Stomach (tissue), 9 donors: ENCODE results near the gene GIMAP2. TPM values are rescaled to one million over a fixed set of nuclear protein-coding genes. Genes with fewer than 3 reads are reported as not detected.

ENCODE experiments used
- DNase-seq, 2 donors: peaks; one replicate each; pipeline versions ENCODE4 v3.0.0 to v3.0.0-alpha.2; 2013 to 2019
- H3K27ac ChIP-seq, 5 donors: fragments of 200-600 bp in 4 of 5; sonication (generic) in 4 of 5; one replicate each; pipeline ENCODE4 v1.5.1; 2013 to 2019; ENCODE audit warnings: mild to moderate bottlenecking in 1 of 5, moderate library complexity in 1 of 5
- H3K27me3 ChIP-seq, 3 donors: fragments of 200-600 bp; sonication (generic); one replicate each; pipeline ENCODE4 v1.5.1; 2017 to 2019; ENCODE audit warnings: mixed run types in 1 of 3
- H3K36me3 ChIP-seq, 4 donors: fragments of 200-600 bp; sonication (generic); 1 replicate in 3 of 4; 2 replicates in 1 of 4; pipeline ENCODE4 v1.5.1; 2016 to 2019
- H3K4me1 ChIP-seq, 4 donors: fragments of 200-600 bp; sonication (generic); one replicate each; pipeline ENCODE4 v1.5.1; 2016 to 2019
- H3K4me3 ChIP-seq, 4 donors: fragments of 200-600 bp; sonication (generic) in 3 of 4; one replicate each; pipeline ENCODE4 v1.5.1; 2016 to 2019; ENCODE audit warnings: mild to moderate bottlenecking in 1 of 4
- H3K9me3 ChIP-seq, 4 donors: fragments of 200-600 bp; sonication (generic); one replicate each; pipeline ENCODE4 v1.5.1; 2016 to 2019
- EP300 ChIP-seq: sonication (generic); formaldehyde crosslinking; IDR thresholded peaks from one replicate; pipeline ENCODE4 v1.6.1; 2017; ENCODE audit warnings: antibody characterized with exemption
- POLR2A ChIP-seq, 4 donors: fragments of 450-650 bp; IDR thresholded peaks; one replicate each; pipeline ENCODE4 v1.6.1; 2016; ENCODE audit warnings: antibody characterized with exemption in 4 of 4, control low read depth in 2 of 4, mild to moderate bottlenecking in 1 of 4, moderate library complexity in 1 of 4
- POLR2AphosphoS5 ChIP-seq, 3 donors: sonication (generic); formaldehyde crosslinking; IDR thresholded peaks; one replicate each; pipeline ENCODE4 v1.6.1; 2016; ENCODE audit warnings: antibody characterized with exemption in 3 of 3
- WGBS, 5 donors: extraction: QIAGEN DNeasy Blood & Tissue Kit in 3 of 5; methylation state at CpG; one replicate each; pipeline versions ENCODE4 v1.1.5 to v1.1.7; 2013 to 2018; 5-methylcytosine and 5-hydroxymethylcytosine counted together
- intact Hi-C: fragments of 100-400 bp; cut with DNase I; formaldehyde crosslinking; loops from one replicate; pipeline ENCODE4 v1.15.1; 2023; ENCODE audit warnings: low total_unique reads
- polyA plus RNA-seq, 3 donors: library from polyadenylated mRNA; stranded (reverse); fragments of 200-250 nt; gene quantifications; one replicate each; pipeline ENCODE4 v1.2.3, GENCODE V29; 2013
- total RNA-seq, 5 donors: library from RNA; depleted of rRNA; stranded (reverse); fragments of >200 nt; gene quantifications; one replicate each; pipeline versions ENCODE4 v1.1.0 to v1.2.3, GENCODE V29; 2014 to 2016
- TF ChIP-seq, protein P1 (sequence below), 7 experiments: fragments of 450-650 bp in 4 of 7; fragments of 200-600 bp in 3 of 7; sonication (generic) in 3 of 7; IDR thresholded peaks; one replicate each; pipeline ENCODE4 v1.5.1; 2016 to 2019; ENCODE audit warnings: antibody characterized with exemption in 7 of 7, control low read depth in 2 of 7, mild to moderate bottlenecking in 1 of 7
- donor health status: healthy with polysubstance abuse.
- donor health status: Bipolar disorder and iron deficiency.
- donor health status: healthy.

The GIMAP2 gene
- total and polyA plus RNA-seq, 8 donors = 0.58 to 8.3 (median 4.4) TPM; not detected in 1

DNA sequence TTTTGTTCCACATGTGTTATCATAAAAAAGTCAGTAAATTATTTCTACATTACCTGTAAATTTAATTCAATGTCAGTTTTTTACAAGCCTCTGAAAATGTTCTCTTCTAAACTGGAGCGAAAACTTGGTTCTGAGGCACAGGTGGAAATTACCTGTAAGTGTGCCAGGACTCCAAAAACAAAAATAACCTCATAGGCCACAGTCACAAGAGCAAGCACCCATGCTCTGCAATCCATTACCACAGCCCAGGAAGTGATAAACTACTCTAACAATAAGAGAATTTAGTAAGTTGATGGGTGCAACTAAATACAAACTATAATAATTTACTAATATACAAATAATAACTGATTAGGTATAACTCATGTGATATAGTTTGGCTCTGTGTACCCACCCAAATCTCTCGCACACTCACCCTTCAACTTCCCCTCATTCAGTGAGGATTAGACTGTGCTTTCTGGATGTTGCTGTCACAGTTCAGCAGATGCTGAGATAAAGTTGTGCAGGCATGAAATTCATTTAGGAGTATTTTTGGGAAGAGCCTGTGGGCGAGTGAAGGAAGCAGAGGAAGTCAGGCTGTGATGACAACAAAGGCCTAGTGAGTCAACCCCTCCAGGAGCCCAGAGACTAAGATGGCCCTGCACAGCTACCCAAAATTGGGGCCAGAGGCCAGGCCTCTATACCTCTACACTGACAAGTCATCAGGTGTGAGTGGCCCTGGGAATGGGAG is 37.0 kb upstream of the GIMAP2 start:
- DNase-seq = no peak
- TF ChIP-seq EP300 (no peak), POLR2AphosphoS5 (IDR thresholded peaks at IDR 0.05) (no peak), POLR2A (IDR thresholded peaks at IDR 0.05) (no peak)
- TF ChIP-seq, protein P1, sequence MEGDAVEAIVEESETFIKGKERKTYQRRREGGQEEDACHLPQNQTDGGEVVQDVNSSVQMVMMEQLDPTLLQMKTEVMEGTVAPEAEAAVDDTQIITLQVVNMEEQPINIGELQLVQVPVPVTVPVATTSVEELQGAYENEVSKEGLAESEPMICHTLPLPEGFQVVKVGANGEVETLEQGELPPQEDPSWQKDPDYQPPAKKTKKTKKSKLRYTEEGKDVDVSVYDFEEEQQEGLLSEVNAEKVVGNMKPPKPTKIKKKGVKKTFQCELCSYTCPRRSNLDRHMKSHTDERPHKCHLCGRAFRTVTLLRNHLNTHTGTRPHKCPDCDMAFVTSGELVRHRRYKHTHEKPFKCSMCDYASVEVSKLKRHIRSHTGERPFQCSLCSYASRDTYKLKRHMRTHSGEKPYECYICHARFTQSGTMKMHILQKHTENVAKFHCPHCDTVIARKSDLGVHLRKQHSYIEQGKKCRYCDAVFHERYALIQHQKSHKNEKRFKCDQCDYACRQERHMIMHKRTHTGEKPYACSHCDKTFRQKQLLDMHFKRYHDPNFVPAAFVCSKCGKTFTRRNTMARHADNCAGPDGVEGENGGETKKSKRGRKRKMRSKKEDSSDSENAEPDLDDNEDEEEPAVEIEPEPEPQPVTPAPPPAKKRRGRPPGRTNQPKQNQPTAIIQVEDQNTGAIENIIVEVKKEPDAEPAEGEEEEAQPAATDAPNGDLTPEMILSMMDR (IDR thresholded peaks at IDR 0.05) = no peak
- 55 to 76% (median 72%) methylated on average over 3 of the region's 3 CpGs for WGBS, 5 donors
- H3K9me3 ChIP-seq = no peaks in the 10 kb centered on the region
- H3K4me1 ChIP-seq = no peaks in the 10 kb centered on the region
- no peaks in the 10 kb centered on the region for H3K27me3 ChIP-seq
- no peaks in the 10 kb centered on the region for H3K36me3 ChIP-seq
- H3K4me3 ChIP-seq = no peak overlapping the region
- intact Hi-C loops = no loop called here
- H3K27ac ChIP-seq = no peak overlapping the region

DNA sequence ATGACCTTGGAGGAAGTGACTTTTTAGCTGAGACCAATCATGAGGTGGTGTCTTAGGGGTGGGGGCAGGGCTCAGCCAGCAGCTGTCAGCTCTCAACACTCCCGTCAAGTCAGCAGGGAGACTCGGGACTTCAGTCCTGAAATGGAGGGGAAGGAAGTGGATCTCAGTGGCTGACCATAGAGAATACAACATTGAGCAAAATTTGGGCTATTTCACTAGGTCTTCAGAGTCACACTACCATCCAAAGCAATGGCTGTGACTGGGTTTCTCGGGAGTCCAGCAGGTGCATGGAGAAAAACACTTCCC is 36.5 kb upstream of the GIMAP2 start:
- H3K27me3 ChIP-seq = no peaks in the 10 kb centered on the region
- H3K4me1 ChIP-seq = no peaks in the 10 kb centered on the region
- 21 to 54% (median 40%) methylated on average over 3 of the region's 3 CpGs for WGBS, 5 donors
- H3K27ac ChIP-seq = no peak overlapping the region
- TF ChIP-seq EP300 (no peak), POLR2A (IDR thresholded peaks at IDR 0.05) (no peak), POLR2AphosphoS5 (IDR thresholded peaks at IDR 0.05) (no peak)
- TF ChIP-seq, protein P1 (IDR thresholded peaks at IDR 0.05) = no peak
- H3K9me3 ChIP-seq = no peaks in the 10 kb centered on the region
- no peak for DNase-seq
- no peak overlapping the region for H3K4me3 ChIP-seq
- intact Hi-C loops = no loop called here
- H3K36me3 ChIP-seq = no peaks in the 10 kb centered on the region

GRCh38 chr7:150654692-150655091 is 30.8 kb upstream of the GIMAP2 start:
- Histone ChIP-seq H3K4me1 (peaks cover 0 to 7% (median 0%) of the 10 kb centered on the region in 4 donors), H3K36me3 (no peaks in the 10 kb centered on the region), H3K27ac (no peak overlapping the region), H3K4me3 (no peak overlapping the region), H3K9me3 (peaks cover 0 to 6% (median 3%) of the 10 kb centered on the region in 4 donors), H3K27me3 (no peaks in the 10 kb centered on the region)
- DNase-seq = no peak
- 71 to 79% (median 72%) methylated on average over 2 of the region's 2 CpGs for WGBS, 5 donors
- intact Hi-C loops = no loop called here
- TF ChIP-seq, protein P1 (IDR thresholded peaks at IDR 0.05) = no peak
- TF ChIP-seq POLR2AphosphoS5 (IDR thresholded peaks at IDR 0.05) (no peak), POLR2A (IDR thresholded peaks at IDR 0.05) (no peak), EP300 (no peak)

DNA sequence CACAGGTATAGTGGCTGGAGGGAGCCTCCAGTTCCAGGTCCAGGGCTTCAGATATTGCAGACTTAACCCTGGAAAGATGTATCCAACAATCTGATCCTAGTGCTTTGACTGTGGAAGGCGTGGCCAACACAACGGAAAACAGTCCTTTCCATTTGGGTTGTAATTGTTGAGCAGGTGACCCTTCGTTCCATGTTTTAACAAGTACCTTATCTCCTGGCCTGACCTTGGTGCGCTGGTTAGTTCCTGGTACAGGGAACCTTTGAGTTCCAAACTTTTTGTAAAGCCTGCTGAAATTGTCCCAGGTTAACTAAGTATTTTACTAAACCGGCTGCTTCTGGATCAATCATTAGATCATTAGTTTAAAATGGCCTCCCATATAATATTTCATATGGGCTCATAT is 29.5 kb upstream of the GIMAP2 start:
- Histone ChIP-seq H3K27ac (no peak overlapping the region), H3K36me3 (no peaks in the 10 kb centered on the region), H3K27me3 (no peaks in the 10 kb centered on the region), H3K9me3 (peaks cover 0 to 6% (median 3%) of the 10 kb centered on the region in 4 donors), H3K4me3 (no peak overlapping the region), H3K4me1 (peaks cover 0 to 7% (median 0%) of the 10 kb centered on the region in 4 donors)
- 41 to 62% (median 52%) methylated on average over 5 of the region's 5 CpGs for WGBS, 5 donors
- no peak for DNase-seq
- no peak for TF ChIP-seq POLR2A (IDR thresholded peaks at IDR 0.05)
- no peak for TF ChIP-seq POLR2AphosphoS5 (IDR thresholded peaks at IDR 0.05)
- TF ChIP-seq, protein P1 (IDR thresholded peaks at IDR 0.05) = no peak
- TF ChIP-seq EP300 = no peak
- intact Hi-C loops = no loop called here
